HEK293 (cell line): ENCODE measurements around the gene SNX33.

Source experiments
- BCL11B ChIP-seq: fragments of 450-650 bp; formaldehyde crosslinking; IDR thresholded peaks from 2 replicates; pipeline ENCODE4 v1.5.1; 2016; ENCODE audit warnings: low read depth, missing biosample characterization, missing genetic modification characterization
- CTCF ChIP-seq: fragments of 450-650 bp; formaldehyde crosslinking; IDR thresholded peaks from 2 replicates; pipeline ENCODE4 v1.5.1; 2016; ENCODE audit warnings: missing biosample characterization, missing genetic modification characterization
- HOXA7 ChIP-seq: sonication (generic); formaldehyde crosslinking; IDR thresholded peaks from 2 replicates; pipeline ENCODE4 v1.8.1; 2022; ENCODE audit warnings: missing genetic modification reagents, borderline replicate concordance
- KLF10 ChIP-seq: fragments of 450-650 bp; IDR thresholded peaks from 2 replicates; pipeline ENCODE4 v1.5.1; 2018; ENCODE audit warnings: missing biosample characterization, mild to moderate bottlenecking, missing genetic modification characterization
- KLF7 ChIP-seq: fragments of 450-650 bp; formaldehyde crosslinking; IDR thresholded peaks from 2 replicates; pipeline ENCODE4 v1.5.1; 2016; ENCODE audit warnings: missing biosample characterization, missing genetic modification characterization, borderline replicate concordance
- PRDM4 ChIP-seq: fragments of 450-650 bp; formaldehyde crosslinking; IDR thresholded peaks from 2 replicates; pipeline ENCODE4 v1.5.1; 2017; ENCODE audit warnings: missing biosample characterization, missing genetic modification characterization
- REPIN1 ChIP-seq: fragments of 450-650 bp; formaldehyde crosslinking; IDR thresholded peaks from 2 replicates; pipeline ENCODE4 v1.5.1; 2017; ENCODE audit warnings: missing biosample characterization, missing genetic modification characterization, low read depth
- SCRT2 ChIP-seq: fragments of 450-650 bp; formaldehyde crosslinking; IDR thresholded peaks from 2 replicates; pipeline ENCODE4 v1.5.1; 2016; ENCODE audit warnings: missing biosample characterization, missing genetic modification characterization
- SP2 ChIP-seq: fragments of 450-650 bp; formaldehyde crosslinking; IDR thresholded peaks from 2 replicates; pipeline ENCODE4 v1.5.1; 2016; ENCODE audit warnings: missing biosample characterization, missing genetic modification characterization
- SP3 ChIP-seq: fragments of 450-650 bp; formaldehyde crosslinking; IDR thresholded peaks from 2 replicates; pipeline ENCODE4 v1.5.1; 2016; ENCODE audit warnings: missing biosample characterization, missing genetic modification characterization
- YY1 ChIP-seq: fragments of 450-650 bp; formaldehyde crosslinking; IDR thresholded peaks from 2 replicates; pipeline ENCODE4 v1.5.1; 2018; ENCODE audit warnings: missing biosample characterization, missing genetic modification characterization
- ZBTB17 ChIP-seq: fragments of 450-650 bp; formaldehyde crosslinking; IDR thresholded peaks from 2 replicates; pipeline ENCODE4 v1.5.1; 2016; ENCODE audit warnings: missing biosample characterization, missing genetic modification characterization
- ZBTB21 ChIP-seq: fragments of 450-650 bp; formaldehyde crosslinking; IDR thresholded peaks from 2 replicates; pipeline ENCODE4 v1.5.1; 2017; ENCODE audit warnings: missing biosample characterization, missing genetic modification characterization
- ZEB2 ChIP-seq: fragments of 450-650 bp; formaldehyde crosslinking; IDR thresholded peaks from 2 replicates; pipeline ENCODE4 v1.5.1; 2016; ENCODE audit warnings: missing biosample characterization, missing genetic modification characterization
- ZFP41 ChIP-seq: fragments of 450-650 bp; formaldehyde crosslinking; IDR thresholded peaks from 2 replicates; pipeline ENCODE4 v1.5.1; 2016; ENCODE audit warnings: missing biosample characterization, missing genetic modification characterization, borderline replicate concordance
- ZFP69B ChIP-seq: fragments of 450-650 bp; formaldehyde crosslinking; IDR thresholded peaks from 2 replicates; pipeline ENCODE4 v1.5.1; 2016; ENCODE audit warnings: missing biosample characterization, missing genetic modification characterization
- ZNF211 ChIP-seq: fragments of 450-650 bp; formaldehyde crosslinking; IDR thresholded peaks from 2 replicates; pipeline ENCODE4 v1.5.1; 2016; ENCODE audit warnings: low read depth, missing biosample characterization, missing genetic modification characterization
- ZNF248 ChIP-seq: fragments of 450-650 bp; formaldehyde crosslinking; IDR thresholded peaks from 2 replicates; pipeline ENCODE4 v1.5.1; 2017; ENCODE audit warnings: missing biosample characterization, missing genetic modification characterization
- ZNF302 ChIP-seq: fragments of 450-650 bp; formaldehyde crosslinking; IDR thresholded peaks from 2 replicates; pipeline ENCODE4 v1.5.1; 2016; ENCODE audit warnings: missing biosample characterization, missing genetic modification characterization, low read depth
- ZNF311 ChIP-seq: fragments of 450-650 bp; formaldehyde crosslinking; IDR thresholded peaks from 2 replicates; pipeline ENCODE4 v1.5.1; 2017; ENCODE audit warnings: missing biosample characterization, missing genetic modification characterization, borderline replicate concordance
- ZNF416 ChIP-seq: fragments of 450-650 bp; formaldehyde crosslinking; IDR thresholded peaks from 2 replicates; pipeline ENCODE4 v1.5.1; 2016; ENCODE audit warnings: missing biosample characterization, missing genetic modification characterization
- ZNF521 ChIP-seq: fragments of 450-650 bp; formaldehyde crosslinking; IDR thresholded peaks from 2 replicates; pipeline ENCODE4 v1.5.1; 2017; ENCODE audit warnings: missing biosample characterization, mild to moderate bottlenecking, missing genetic modification characterization
- ZNF530 ChIP-seq: fragments of 450-650 bp; formaldehyde crosslinking; IDR thresholded peaks from 2 replicates; pipeline ENCODE4 v1.5.1; 2016; ENCODE audit warnings: low read depth, missing biosample characterization, missing genetic modification characterization
- ZNF560 ChIP-seq: fragments of 450-650 bp; formaldehyde crosslinking; IDR thresholded peaks from 2 replicates; pipeline ENCODE4 v1.5.1; 2017; ENCODE audit warnings: missing biosample characterization, missing genetic modification characterization, borderline replicate concordance
- ZNF596 ChIP-seq: fragments of 450-650 bp; IDR thresholded peaks from 2 replicates; pipeline ENCODE4 v1.5.0; 2018; ENCODE audit warnings: missing biosample characterization, mild to moderate bottlenecking, missing genetic modification characterization, moderate library complexity
- ZNF660 ChIP-seq: fragments of 450-650 bp; IDR thresholded peaks from 2 replicates; pipeline ENCODE4 v1.5.1; 2018; ENCODE audit warnings: missing biosample characterization, mild to moderate bottlenecking, missing genetic modification characterization
- ZNF664 ChIP-seq: fragments of 450-650 bp; formaldehyde crosslinking; IDR thresholded peaks from 2 replicates; pipeline ENCODE4 v1.5.1; 2016; ENCODE audit warnings: missing biosample characterization, missing genetic modification characterization
- ZNF701 ChIP-seq: fragments of 450-650 bp; formaldehyde crosslinking; IDR thresholded peaks from 2 replicates; pipeline ENCODE4 v1.5.1; 2016; ENCODE audit warnings: missing biosample characterization, missing genetic modification characterization
- ZNF76 ChIP-seq: fragments of 450-650 bp; formaldehyde crosslinking; IDR thresholded peaks from 2 replicates; pipeline ENCODE4; 2016; ENCODE audit warnings: low read depth, missing biosample characterization, missing genetic modification characterization, borderline replicate concordance
- ZNF843 ChIP-seq: fragments of 450-650 bp; formaldehyde crosslinking; IDR thresholded peaks from 2 replicates; pipeline ENCODE4 v1.5.1; 2016; ENCODE audit warnings: missing biosample characterization, missing genetic modification characterization
- ZSCAN30 ChIP-seq: fragments of 450-650 bp; IDR thresholded peaks from 2 replicates; pipeline ENCODE4 v1.5.1; 2018; ENCODE audit warnings: missing biosample characterization, mild to moderate bottlenecking, missing genetic modification characterization, moderate library complexity
- ZXDB ChIP-seq: fragments of 450-650 bp; formaldehyde crosslinking; IDR thresholded peaks from 2 replicates; pipeline ENCODE4 v1.5.1; 2016; ENCODE audit warnings: missing biosample characterization, missing genetic modification characterization
- TF ChIP-seq, protein P1 (sequence below): fragments of 450-650 bp; formaldehyde crosslinking; IDR thresholded peaks from 2 replicates; pipeline ENCODE4; 2016; ENCODE audit warnings: missing biosample characterization, missing genetic modification characterization
- TF ChIP-seq, protein P2 (sequence below): fragments of 450-650 bp; formaldehyde crosslinking; IDR thresholded peaks from 2 replicates; pipeline ENCODE4 v1.5.1; 2016; ENCODE audit warnings: missing biosample characterization, missing genetic modification characterization

The SNX33 gene

DNA sequence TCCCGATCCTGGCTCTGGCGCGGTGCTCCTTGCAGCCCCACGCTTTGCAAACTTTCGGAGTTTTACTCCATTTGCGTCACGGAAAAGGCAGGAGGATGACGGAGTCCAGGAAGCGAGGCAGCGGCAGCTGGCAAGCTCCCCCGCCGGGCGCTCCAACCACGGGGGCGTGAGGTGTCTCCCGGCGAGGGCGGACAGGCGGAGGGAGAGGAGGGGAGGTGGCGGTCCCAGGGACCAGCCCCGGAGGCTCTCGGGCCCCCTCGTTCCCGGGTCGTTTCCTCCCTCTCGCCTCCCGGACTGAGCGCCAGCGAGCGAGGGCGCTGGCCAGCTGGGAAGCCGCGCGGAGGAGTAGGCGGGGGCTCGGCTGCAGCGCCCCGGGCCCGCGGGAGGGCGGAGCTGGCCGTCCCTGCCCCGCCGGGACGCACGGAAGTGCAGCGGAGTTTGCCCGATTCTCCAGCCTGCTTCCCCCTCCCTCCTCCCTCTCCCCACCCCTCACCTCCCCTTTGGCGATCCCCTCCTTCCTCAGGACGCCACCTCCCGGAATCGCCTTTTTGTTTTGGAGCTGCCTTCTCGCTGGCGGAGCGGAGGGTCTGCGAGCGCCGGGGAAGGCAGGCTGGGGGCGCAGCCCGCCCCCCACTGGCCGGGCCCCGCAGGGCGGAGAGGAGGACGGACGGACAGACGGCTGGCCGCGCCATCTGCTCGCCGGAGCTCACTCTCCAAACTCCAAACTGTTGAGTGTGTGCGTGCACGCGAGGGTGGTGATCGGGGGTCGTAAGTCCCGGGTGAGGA lies at the start of gene SNX33 (continued):
- no peak for TF ChIP-seq HOXA7 (CRISPR knock-in tag)
- TF ChIP-seq, protein P1, sequence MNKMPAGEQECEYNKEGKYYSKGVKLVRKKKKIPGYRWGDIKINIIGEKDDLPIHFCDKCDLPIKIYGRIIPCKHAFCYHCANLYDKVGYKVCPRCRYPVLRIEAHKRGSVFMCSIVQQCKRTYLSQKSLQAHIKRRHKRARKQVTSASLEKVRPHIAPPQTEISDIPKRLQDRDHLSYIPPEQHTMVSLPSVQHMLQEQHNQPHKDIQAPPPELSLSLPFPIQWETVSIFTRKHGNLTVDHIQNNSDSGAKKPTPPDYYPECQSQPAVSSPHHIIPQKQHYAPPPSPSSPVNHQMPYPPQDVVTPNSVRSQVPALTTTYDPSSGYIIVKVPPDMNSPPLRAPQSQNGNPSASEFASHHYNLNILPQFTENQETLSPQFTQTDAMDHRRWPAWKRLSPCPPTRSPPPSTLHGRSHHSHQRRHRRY (tag by site-specific recombination) = no peak
- TF ChIP-seq KLF10 (tag by site-specific recombination) = peak; percentile 95
- TF ChIP-seq ZNF596 (tag by site-specific recombination) = 0 out of 2 replicates have a peak, but pooled peaks have one; percentile 42
- TF ChIP-seq, protein P2, sequence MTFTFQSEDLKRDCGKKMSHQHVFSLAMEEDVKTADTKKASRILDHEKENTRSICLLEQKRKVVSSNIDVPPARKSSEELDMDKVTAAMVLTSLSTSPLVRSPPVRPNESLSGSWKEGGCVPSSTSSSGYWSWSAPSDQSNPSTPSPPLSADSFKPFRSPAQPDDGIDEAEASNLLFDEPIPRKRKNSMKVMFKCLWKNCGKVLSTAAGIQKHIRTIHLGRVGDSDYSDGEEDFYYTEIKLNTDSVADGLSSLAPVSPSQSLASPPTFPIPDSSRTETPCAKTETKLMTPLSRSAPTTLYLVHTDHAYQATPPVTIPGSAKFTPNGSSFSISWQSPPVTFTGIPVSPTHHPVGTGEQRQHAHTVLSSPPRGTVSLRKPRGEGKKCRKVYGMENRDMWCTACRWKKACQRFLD (tag by site-specific recombination) = no peak
- TF ChIP-seq ZNF560 (tag by site-specific recombination) = no peak
- TF ChIP-seq ZFP41 (tag by site-specific recombination) = no peak
- TF ChIP-seq SP3 (tag by site-specific recombination) = peak; percentile 93
- no peak for TF ChIP-seq ZNF416 (tag by site-specific recombination)
- TF ChIP-seq ZBTB21 (tag by site-specific recombination) = peak; percentile 93
- TF ChIP-seq ZBTB17 (tag by site-specific recombination) = peak; percentile 69
- TF ChIP-seq ZXDB (tag by site-specific recombination) = peak; percentile 65
- TF ChIP-seq PRDM4 (tag by site-specific recombination) = 0 out of 2 replicates have a peak, but pooled peaks have one; percentile 17
- TF ChIP-seq ZNF701 (tag by site-specific recombination) = no peak
- 0 out of 2 replicates have a peak, but pooled peaks have one; percentile 10 for TF ChIP-seq ZNF843 (tag by site-specific recombination)
- peak; percentile 84 for TF ChIP-seq ZNF76 (tag by site-specific recombination)
- TF ChIP-seq BCL11B (tag by site-specific recombination) = no peak
- TF ChIP-seq YY1 (tag by site-specific recombination) = no peak
- TF ChIP-seq REPIN1 (tag by site-specific recombination) = no peak; the same call in 1 of the 2 replicates
- peak; percentile 93 for TF ChIP-seq SCRT2 (tag by site-specific recombination)
- TF ChIP-seq ZNF248 (tag by site-specific recombination) = no peak
- TF ChIP-seq ZFP69B (tag by site-specific recombination) = peak; percentile 38; the same call in 1 of the 2 replicates
- TF ChIP-seq ZNF521 (tag by site-specific recombination) = no peak
- TF ChIP-seq ZNF211 (tag by site-specific recombination) = no peak
- TF ChIP-seq ZNF302 (tag by site-specific recombination) = no peak
- peak; percentile 86 for TF ChIP-seq SP2 (tag by site-specific recombination)
- no peak for TF ChIP-seq ZNF530 (tag by site-specific recombination)
- TF ChIP-seq ZNF660 (tag by site-specific recombination) = no peak; the same call in 1 of the 2 replicates
- TF ChIP-seq ZNF664 (tag by site-specific recombination) = no peak
- TF ChIP-seq ZNF311 (tag by site-specific recombination) = no peak
- TF ChIP-seq ZSCAN30 (tag by site-specific recombination) = peak; percentile 67; the same call in 1 of the 2 replicates
- peak; percentile 99 for TF ChIP-seq CTCF
- no peak for TF ChIP-seq ZEB2
- 0 out of 2 replicates have a peak, but pooled peaks have one; percentile 31 for TF ChIP-seq KLF7 (tag by site-specific recombination)
